WTC11 (cell line): ENCODE results near the gene RAB18. TPM values are rescaled to one million over a fixed set of nuclear protein-coding genes. Genes with fewer than 3 reads are reported as not detected.
A peak's percentile ranks its signal among the peaks of the same experiment; 100 is the strongest.

Source experiments
- ATAC-seq: fragments of 200-7000 bp; cut with Tn5 transposase; 2 replicates; pipeline ENCODE4 v1.10.0; 2021; ENCODE audit warnings: mild to moderate bottlenecking, moderate library complexity
- CTCF ChIA-PET: fragments of 300-600 bp; sonication (Branson Sonifier 250); formaldehyde crosslinking; loops from one replicate; lab custom pipeline; 2021; ENCODE audit warnings: antibody characterized with exemption; lab: Charles Lee
- POLR2A ChIA-PET: fragments of 350-600 bp; sonication (Branson Sonifier 250); formaldehyde crosslinking; loops from one replicate; lab custom pipeline; 2021; ENCODE audit warnings: antibody characterized with exemption; lab: Charles Lee
- DNase-seq: peaks from one replicate; pipeline ENCODE4 v3.0.0; 2021; ENCODE audit warnings: low spot score
- H3K27ac Mint-ChIP-seq: 2 replicates; pipeline ENCODE4 v1.8.0; 2021; ENCODE audit warnings: mixed read lengths
- H3K27me3 Mint-ChIP-seq: 2 replicates; pipeline ENCODE4 v1.8.0; 2021; ENCODE audit warnings: low read depth, mild to moderate bottlenecking, moderate library complexity, mixed read lengths
- H3K36me3 Mint-ChIP-seq: 2 replicates; pipeline ENCODE4 v1.8.0; 2021; ENCODE audit warnings: mixed read lengths
- H3K4me1 Mint-ChIP-seq: 2 replicates; pipeline ENCODE4 v1.8.0; 2022; ENCODE audit warnings: mixed read lengths
- H3K4me3 Mint-ChIP-seq: 2 replicates; pipeline ENCODE4 v1.8.0; 2021; ENCODE audit warnings: mild to moderate bottlenecking, moderate library complexity, mixed read lengths
- H3K9me3 Mint-ChIP-seq: 2 replicates; pipeline ENCODE4 v1.8.0; 2021; ENCODE audit warnings: mixed read lengths
- CBFB ChIP-seq: sonication (generic); formaldehyde crosslinking; IDR thresholded peaks from 2 replicates; pipeline ENCODE4 v1.8.1; 2022; ENCODE audit warnings: mild to moderate bottlenecking, low read depth, missing genetic modification reagents
- CREM ChIP-seq: sonication (generic); formaldehyde crosslinking; IDR thresholded peaks from 2 replicates; pipeline ENCODE4 v1.8.1; 2022; ENCODE audit warnings: mild to moderate bottlenecking, missing genetic modification reagents, moderate library complexity
- CTCF ChIP-seq: fragments of 200-600 bp; IDR thresholded peaks from 2 replicates; pipeline ENCODE4 v1.8.0; 2022; ENCODE audit warnings: antibody characterized with exemption
- FOXJ3 ChIP-seq: sonication (generic); formaldehyde crosslinking; IDR thresholded peaks from 2 replicates; pipeline ENCODE4 v1.9.0; 2021; ENCODE audit warnings: missing genetic modification reagents, mild to moderate bottlenecking, borderline replicate concordance
- FOXK1 ChIP-seq: sonication (generic); formaldehyde crosslinking; IDR thresholded peaks from 2 replicates; pipeline ENCODE4 v1.8.0; 2022; ENCODE audit warnings: mild to moderate bottlenecking, moderate library complexity, missing genetic modification reagents
- GABPB1 ChIP-seq: sonication (generic); formaldehyde crosslinking; IDR thresholded peaks from 2 replicates; pipeline ENCODE4 v1.8.1; 2023; ENCODE audit warnings: mild to moderate bottlenecking, missing genetic modification reagents
- MLX ChIP-seq: sonication (generic); formaldehyde crosslinking; IDR thresholded peaks from 2 replicates; pipeline ENCODE4 v1.8.1; 2023; ENCODE audit warnings: mild to moderate bottlenecking, missing genetic modification reagents, moderate library complexity
- NFE2L1 ChIP-seq: sonication (generic); formaldehyde crosslinking; IDR thresholded peaks from 2 replicates; pipeline ENCODE4 v1.8.1; 2023; ENCODE audit warnings: missing genetic modification reagents
- NR3C1 ChIP-seq: sonication (generic); formaldehyde crosslinking; conservative IDR thresholded peaks from 2 replicates; pipeline ENCODE4 v1.8.1; 2023; ENCODE audit warnings: low read depth, mild to moderate bottlenecking, missing genetic modification reagents
- TEAD1 ChIP-seq: sonication (generic); formaldehyde crosslinking; IDR thresholded peaks from 2 replicates; pipeline ENCODE4 v1.8.0; 2022; ENCODE audit warnings: mild to moderate bottlenecking, missing genetic modification reagents
- ZMAT4 ChIP-seq: fragments of 250-450 bp; sonication (Bioruptor Pico); IDR thresholded peaks from 2 replicates; pipeline ENCODE4 v1.9.0; 2021; ENCODE audit warnings: mild to moderate bottlenecking
- ZNF232 ChIP-seq: sonication (generic); formaldehyde crosslinking; IDR thresholded peaks from 2 replicates; pipeline ENCODE4 v1.8.0; 2022; ENCODE audit warnings: mild to moderate bottlenecking, missing genetic modification reagents
- ZSCAN18 ChIP-seq: fragments of 250-450 bp; sonication (Bioruptor Pico); IDR thresholded peaks from 2 replicates; pipeline ENCODE4 v2.1.2; 2022; ENCODE audit warnings: mild to moderate bottlenecking, moderate library complexity
- total RNA-seq: library from RNA; stranded (reverse); gene quantifications from 3 replicates; pipeline ENCODE4 v1.2.3, GENCODE V29; 2021
- TF ChIP-seq, protein P1 (sequence below): sonication (generic); formaldehyde crosslinking; IDR thresholded peaks from 2 replicates; pipeline ENCODE4 v1.8.1; 2023; ENCODE audit warnings: mild to moderate bottlenecking, missing genetic modification reagents
- TF ChIP-seq, protein P2 (sequence below): sonication (generic); formaldehyde crosslinking; IDR thresholded peaks from 2 replicates; pipeline ENCODE4 v1.8.1; 2022; ENCODE audit warnings: low read depth, missing genetic modification reagents, borderline replicate concordance
- TF ChIP-seq, protein P3 (sequence below): fragments of 250-450 bp; sonication (Bioruptor Pico); IDR thresholded peaks from 2 replicates; pipeline ENCODE4 v1.9.0; 2021; ENCODE audit warnings: mild to moderate bottlenecking, borderline replicate concordance
- TF ChIP-seq, protein P4 (sequence below): sonication (generic); formaldehyde crosslinking; IDR thresholded peaks from 2 replicates; pipeline ENCODE4 v1.8.1; 2023; ENCODE audit warnings: mild to moderate bottlenecking, moderate library complexity, missing genetic modification reagents

RAB18 gene
- total RNA-seq, 1 experiment from 2014 or later, result 71.4 TPM

GRCh38 chr10:27529010-27529783 is 25.1 kb downstream of the RAB18 start:
- no peak overlapping the region for H3K4me3 Mint-ChIP-seq
- 0 out of 2 replicates have a peak overlapping the region, but pooled peaks have one; percentile 21 for H3K27ac Mint-ChIP-seq
- ChIA-PET POLR2A (interaction anchor here (0.6 to 1.7 kb wide), 2 partner anchors 16 to 25 kb away, joined by 3 to 4 read pairs; partner anchors contain the start of gene RAB18), CTCF (no interaction called here)
- peaks cover 32% of the 10 kb centered on the region for H3K4me1 Mint-ChIP-seq
- DNase-seq (no peak), ATAC-seq (no peak)
- TF ChIP-seq FOXK1 (no peak), TEAD1 (CRISPR knock-in tag) (no peak), CBFB (no peak), MLX (CRISPR knock-in tag) (no peak), ZNF232 (CRISPR knock-in tag) (no peak), FOXJ3 (CRISPR knock-in tag) (no peak), CTCF (no peak), CREM (CRISPR knock-in tag) (no peak), NR3C1 (CRISPR knock-in tag) (no peak), ZSCAN18 (no peak), ZMAT4 (CRISPR knock-in tag) (no peak)
- TF ChIP-seq, protein P1, sequence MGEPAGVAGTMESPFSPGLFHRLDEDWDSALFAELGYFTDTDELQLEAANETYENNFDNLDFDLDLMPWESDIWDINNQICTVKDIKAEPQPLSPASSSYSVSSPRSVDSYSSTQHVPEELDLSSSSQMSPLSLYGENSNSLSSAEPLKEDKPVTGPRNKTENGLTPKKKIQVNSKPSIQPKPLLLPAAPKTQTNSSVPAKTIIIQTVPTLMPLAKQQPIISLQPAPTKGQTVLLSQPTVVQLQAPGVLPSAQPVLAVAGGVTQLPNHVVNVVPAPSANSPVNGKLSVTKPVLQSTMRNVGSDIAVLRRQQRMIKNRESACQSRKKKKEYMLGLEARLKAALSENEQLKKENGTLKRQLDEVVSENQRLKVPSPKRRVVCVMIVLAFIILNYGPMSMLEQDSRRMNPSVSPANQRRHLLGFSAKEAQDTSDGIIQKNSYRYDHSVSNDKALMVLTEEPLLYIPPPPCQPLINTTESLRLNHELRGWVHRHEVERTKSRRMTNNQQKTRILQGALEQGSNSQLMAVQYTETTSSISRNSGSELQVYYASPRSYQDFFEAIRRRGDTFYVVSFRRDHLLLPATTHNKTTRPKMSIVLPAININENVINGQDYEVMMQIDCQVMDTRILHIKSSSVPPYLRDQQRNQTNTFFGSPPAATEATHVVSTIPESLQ (CRISPR knock-in tag), result no peak
- TF ChIP-seq, protein P2, sequence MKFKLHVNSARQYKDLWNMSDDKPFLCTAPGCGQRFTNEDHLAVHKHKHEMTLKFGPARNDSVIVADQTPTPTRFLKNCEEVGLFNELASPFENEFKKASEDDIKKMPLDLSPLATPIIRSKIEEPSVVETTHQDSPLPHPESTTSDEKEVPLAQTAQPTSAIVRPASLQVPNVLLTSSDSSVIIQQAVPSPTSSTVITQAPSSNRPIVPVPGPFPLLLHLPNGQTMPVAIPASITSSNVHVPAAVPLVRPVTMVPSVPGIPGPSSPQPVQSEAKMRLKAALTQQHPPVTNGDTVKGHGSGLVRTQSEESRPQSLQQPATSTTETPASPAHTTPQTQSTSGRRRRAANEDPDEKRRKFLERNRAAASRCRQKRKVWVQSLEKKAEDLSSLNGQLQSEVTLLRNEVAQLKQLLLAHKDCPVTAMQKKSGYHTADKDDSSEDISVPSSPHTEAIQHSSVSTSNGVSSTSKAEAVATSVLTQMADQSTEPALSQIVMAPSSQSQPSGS (CRISPR knock-in tag), result no peak
- H3K36me3 Mint-ChIP-seq, result peaks cover 7% of the 10 kb centered on the region
- H3K9me3 Mint-ChIP-seq, result no peaks in the 10 kb centered on the region
- no peaks in the 10 kb centered on the region for H3K27me3 Mint-ChIP-seq

- Mint-ChIP-seq H3K36me3 (peaks cover 8% of the 10 kb centered on the region), H3K4me3 (no peak overlapping the region), H3K27ac (no peak overlapping the region), H3K4me1 (peaks cover 32% of the 10 kb centered on the region), H3K27me3 (no peaks in the 10 kb centered on the region), H3K9me3 (no peaks in the 10 kb centered on the region)
- ChIA-PET POLR2A (no interaction called here), CTCF (no interaction called here)
- ATAC-seq (no peak), DNase-seq (no peak)
- TF ChIP-seq NFE2L1 (CRISPR knock-in tag) (no peak), GABPB1 (CRISPR knock-in tag) (no peak), ZSCAN18 (no peak)
- TF ChIP-seq, protein P3, sequence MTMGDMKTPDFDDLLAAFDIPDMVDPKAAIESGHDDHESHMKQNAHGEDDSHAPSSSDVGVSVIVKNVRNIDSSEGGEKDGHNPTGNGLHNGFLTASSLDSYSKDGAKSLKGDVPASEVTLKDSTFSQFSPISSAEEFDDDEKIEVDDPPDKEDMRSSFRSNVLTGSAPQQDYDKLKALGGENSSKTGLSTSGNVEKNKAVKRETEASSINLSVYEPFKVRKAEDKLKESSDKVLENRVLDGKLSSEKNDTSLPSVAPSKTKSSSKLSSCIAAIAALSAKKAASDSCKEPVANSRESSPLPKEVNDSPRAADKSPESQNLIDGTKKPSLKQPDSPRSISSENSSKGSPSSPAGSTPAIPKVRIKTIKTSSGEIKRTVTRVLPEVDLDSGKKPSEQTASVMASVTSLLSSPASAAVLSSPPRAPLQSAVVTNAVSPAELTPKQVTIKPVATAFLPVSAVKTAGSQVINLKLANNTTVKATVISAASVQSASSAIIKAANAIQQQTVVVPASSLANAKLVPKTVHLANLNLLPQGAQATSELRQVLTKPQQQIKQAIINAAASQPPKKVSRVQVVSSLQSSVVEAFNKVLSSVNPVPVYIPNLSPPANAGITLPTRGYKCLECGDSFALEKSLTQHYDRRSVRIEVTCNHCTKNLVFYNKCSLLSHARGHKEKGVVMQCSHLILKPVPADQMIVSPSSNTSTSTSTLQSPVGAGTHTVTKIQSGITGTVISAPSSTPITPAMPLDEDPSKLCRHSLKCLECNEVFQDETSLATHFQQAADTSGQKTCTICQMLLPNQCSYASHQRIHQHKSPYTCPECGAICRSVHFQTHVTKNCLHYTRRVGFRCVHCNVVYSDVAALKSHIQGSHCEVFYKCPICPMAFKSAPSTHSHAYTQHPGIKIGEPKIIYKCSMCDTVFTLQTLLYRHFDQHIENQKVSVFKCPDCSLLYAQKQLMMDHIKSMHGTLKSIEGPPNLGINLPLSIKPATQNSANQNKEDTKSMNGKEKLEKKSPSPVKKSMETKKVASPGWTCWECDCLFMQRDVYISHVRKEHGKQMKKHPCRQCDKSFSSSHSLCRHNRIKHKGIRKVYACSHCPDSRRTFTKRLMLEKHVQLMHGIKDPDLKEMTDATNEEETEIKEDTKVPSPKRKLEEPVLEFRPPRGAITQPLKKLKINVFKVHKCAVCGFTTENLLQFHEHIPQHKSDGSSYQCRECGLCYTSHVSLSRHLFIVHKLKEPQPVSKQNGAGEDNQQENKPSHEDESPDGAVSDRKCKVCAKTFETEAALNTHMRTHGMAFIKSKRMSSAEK (CRISPR knock-in tag), result no peak
- TF ChIP-seq, protein P4, sequence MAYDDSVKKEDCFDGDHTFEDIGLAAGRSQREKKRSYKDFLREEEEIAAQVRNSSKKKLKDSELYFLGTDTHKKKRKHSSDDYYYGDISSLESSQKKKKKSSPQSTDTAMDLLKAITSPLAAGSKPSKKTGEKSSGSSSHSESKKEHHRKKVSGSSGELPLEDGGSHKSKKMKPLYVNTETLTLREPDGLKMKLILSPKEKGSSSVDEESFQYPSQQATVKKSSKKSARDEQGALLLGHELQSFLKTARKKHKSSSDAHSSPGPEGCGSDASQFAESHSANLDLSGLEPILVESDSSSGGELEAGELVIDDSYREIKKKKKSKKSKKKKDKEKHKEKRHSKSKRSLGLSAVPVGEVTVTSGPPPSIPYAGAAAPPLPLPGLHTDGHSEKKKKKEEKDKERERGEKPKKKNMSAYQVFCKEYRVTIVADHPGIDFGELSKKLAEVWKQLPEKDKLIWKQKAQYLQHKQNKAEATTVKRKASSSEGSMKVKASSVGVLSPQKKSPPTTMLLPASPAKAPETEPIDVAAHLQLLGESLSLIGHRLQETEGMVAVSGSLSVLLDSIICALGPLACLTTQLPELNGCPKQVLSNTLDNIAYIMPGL, result no peak
Measured at GRCh38 chr10:27530477-27530876, 26.4 kb downstream of the RAB18 start.
